NCI-H524 treated with DMSO at 0.1 percent for 48 hours (cell line): ENCODE data around the gene CNTNAP2.

ENCODE experiments used
- DNase-seq: peaks from one replicate; lab custom pipeline; 2025; lab: John Stamatoyannopoulos, UW

The CNTNAP2 gene

DNA sequence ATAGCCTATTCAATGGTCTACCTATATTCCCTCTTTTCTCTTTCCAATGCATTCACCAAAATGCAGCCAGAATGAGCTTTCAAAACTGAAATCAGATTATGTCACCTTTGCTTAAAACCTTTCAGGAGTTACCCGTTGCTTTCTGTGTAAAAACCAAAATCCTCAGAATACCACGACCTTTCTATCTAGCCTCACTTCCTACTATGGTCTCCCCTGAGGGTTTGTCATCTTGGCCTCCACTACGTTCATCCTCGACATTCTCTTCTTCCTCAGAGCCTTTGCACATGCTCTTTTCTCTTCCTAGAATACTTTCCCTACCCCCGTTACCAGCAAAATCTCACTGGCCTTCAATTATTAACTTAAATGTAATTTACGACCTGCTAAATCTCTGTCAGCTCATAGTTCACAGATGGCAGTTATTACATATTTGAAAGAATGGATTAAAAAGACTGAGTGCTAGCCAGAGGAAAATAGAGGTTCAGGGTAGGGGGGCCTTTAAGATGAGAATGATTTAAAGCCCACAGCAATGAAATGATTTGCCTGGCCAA lies 2093.1 kb downstream of the CNTNAP2 start:
- DNase-seq = no peak

DNA sequence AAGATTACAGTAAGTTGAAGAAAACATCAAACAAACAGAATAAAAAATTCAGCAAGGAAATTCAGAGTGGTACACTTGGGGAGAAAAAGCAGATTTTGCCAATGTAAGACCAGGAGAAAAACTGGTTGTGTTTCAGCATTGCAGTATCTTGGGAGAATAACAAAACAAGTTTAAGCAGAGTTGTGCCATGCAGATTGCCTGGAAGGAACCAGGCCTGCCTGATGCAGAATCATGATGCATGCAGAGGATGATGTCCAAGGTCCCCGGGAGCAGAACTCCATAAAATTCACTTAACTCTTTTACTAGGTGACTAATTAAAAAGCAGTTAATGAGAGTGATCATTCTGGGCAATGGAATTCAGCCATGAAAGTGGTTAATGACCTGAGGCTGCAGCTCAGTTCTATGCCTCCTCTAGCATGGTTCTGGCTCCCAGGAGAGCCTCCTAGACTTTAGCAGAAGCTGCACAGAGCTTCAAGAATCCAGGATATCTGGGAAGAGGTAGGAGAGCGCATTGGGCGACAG lies 2094.3 kb downstream of the CNTNAP2 start:
- DNase-seq = no peak

GRCh38 chr7:148211740-148212151 lies 2095.1 kb downstream of the CNTNAP2 start:
- no peak for DNase-seq

DNA sequence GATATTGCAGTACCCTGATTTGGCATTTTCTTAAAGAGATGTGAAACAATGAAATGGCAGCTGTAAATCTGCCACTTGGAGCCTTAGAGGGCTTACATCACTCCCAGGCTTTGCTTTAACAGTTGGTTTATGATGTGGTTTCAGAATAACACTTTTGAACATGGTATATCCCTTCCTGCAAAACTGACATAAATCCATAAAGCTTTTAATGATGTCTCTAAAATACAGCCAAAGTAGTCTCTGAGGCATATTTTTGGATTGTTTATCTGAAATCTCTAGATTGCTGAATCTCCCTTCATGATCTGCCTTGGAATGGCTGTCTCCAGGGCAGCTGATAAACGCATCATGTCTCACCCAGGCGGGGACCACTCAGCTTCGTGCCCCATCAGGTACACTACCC lies 2096.1 kb downstream of the CNTNAP2 start:
- DNase-seq = no peak

DNA sequence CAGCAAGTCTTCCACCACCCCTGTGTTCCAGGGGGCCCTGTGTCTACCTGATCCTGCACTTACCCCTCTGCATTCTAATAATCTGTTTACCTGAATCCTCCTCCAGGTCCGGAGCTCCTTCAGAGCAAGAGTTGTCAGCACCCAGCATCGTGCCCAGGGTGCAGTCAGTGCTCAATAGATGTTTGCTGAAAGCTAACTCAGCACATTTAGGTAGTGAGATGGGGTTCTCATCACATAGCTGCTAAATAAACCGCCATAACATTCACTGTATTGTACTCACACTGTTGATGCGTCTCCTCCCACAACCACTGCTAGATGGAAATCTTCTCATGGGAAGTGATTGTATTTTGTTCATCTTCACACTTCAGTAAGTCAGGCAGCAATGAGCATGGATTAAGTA lies 2097.5 kb downstream of the CNTNAP2 start:
- no peak for DNase-seq

GRCh38 chr7:148218603-148219002 lies 2102.0 kb downstream of the CNTNAP2 start:
- no peak for DNase-seq

- no peak for DNase-seq
Measured at GRCh38 chr7:148222721-148223120, 2106.1 kb downstream of the CNTNAP2 start.

DNA sequence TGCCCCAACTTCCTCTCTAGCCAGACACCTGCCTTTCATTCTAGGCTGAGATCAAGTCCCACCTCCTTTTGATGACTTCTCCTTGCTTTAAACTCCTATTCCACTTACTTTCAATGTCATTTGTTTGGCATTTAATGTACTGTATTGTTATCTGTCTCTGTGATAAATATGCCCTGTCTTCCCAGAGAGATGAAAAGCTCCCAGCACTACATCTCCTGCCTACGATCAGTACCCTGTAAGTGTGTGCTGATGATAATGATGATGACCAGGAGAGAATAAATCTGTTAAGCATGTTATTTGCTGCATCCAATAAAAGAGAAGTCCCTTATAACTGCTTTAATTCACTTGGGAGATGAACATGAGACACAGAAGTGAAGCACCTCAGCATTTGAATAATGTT lies 2106.6 kb downstream of the CNTNAP2 start:
- no peak for DNase-seq

DNA sequence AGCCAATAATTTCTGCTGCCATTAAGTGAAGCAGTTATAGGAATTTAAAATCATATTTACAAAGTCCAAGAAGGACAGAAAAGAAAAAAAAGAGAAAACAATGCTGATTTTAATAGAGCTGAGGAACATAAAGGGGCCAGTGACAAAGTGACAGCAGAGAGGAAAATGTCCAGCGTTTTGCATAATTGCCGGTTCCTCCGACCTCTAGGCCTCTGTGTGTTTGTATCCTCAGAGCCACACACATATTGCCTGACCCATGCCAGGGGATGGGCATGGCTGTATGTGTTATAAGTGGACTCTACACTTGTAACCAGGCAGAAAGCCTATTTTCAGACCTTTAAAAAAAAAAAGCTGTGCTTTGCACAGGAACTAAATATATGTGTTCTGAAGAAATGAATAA lies 2107.1 kb downstream of the CNTNAP2 start:
- no peak for DNase-seq

- DNase-seq = no peak
Measured at GRCh38 chr7:148230296-148230695, 2113.7 kb downstream of the CNTNAP2 start.

GRCh38 chr7:148230883-148231282 lies 2114.3 kb downstream of the CNTNAP2 start:
- no peak for DNase-seq

GRCh38 chr7:148232784-148233183 lies 2116.2 kb downstream of the CNTNAP2 start:
- DNase-seq = no peak

DNA sequence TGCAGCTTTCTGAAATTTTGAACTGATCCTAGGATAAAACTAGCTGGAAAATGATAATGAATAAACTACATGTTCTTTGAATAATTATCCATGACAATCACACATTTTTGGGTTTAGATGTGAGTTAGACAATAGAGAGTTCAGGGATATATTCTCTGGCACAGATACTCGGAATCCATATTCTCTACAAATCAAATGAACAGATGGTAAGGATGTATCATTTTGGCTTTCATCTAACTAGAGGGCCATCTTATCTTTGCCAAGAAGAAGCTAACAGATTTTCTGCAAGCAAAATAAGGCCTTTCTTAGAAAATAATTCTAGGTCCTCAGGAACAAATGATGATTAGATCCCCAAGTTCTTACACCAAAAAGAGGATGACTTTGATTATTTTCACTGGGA lies 2118.1 kb downstream of the CNTNAP2 start:
- DNase-seq = no peak

DNA sequence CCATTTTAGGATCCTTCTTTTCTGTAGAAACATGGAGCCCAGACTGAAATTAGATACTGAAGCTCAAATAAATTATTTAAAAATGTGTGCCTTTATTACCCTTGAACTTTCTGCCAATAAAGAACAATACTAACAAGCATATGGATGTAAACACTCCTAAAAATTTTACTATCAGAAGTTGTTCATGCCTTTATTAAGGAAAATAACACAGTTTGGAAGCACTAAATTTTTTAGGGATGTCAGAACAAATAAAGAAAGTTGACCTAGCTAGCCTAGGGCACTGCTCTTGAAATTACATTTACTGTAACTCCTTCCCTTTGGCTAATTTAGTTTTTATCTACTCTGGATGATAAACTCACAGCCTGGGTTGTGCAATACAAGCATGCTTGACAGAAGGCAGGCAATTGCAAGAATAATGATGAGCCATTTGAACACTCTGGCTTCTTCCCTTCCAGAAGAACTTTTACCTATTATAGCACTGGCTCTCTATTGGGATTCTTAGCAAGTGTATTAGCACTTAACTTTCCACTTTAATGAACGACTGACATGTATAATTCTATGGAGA lies 2122.2 kb downstream of the CNTNAP2 start:
- no peak for DNase-seq

DNA sequence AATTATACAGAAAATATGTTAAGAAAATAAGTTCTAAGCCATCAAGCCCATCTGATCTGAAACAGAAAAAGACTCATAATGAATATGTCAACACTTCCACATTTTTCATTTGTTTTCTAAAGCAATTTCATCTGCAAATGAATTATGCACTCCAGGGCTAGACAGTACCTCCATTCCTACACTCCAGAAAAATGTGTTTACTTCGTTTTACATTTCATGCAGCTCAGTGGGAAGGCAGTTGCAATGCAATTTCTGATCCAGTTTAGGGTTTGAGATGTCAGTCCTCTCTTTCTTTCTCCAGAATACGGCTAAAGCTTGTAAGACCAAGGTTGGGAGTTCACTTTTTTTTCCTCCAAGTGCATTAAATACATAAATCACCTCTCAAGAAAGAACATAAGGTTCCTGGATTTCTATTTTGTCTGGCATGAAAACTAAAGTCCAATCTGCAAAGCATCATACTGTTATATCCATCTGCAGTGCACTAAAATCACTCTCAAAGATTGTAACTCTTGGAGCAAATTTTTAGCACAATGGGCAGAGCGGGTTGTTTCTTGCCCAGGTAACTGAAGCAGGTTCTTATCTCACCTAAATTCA lies 2125.2 kb downstream of the CNTNAP2 start:
- DNase-seq = no peak

GRCh38 chr7:148242294-148242821 lies 2125.8 kb downstream of the CNTNAP2 start:
- peak; percentile 44 for DNase-seq

- DNase-seq = no peak
Measured at GRCh38 chr7:148245381-148245780, 2128.8 kb downstream of the CNTNAP2 start.

- no peak for DNase-seq
Measured at GRCh38 chr7:148253629-148254028, 2137.0 kb downstream of the CNTNAP2 start.

DNA sequence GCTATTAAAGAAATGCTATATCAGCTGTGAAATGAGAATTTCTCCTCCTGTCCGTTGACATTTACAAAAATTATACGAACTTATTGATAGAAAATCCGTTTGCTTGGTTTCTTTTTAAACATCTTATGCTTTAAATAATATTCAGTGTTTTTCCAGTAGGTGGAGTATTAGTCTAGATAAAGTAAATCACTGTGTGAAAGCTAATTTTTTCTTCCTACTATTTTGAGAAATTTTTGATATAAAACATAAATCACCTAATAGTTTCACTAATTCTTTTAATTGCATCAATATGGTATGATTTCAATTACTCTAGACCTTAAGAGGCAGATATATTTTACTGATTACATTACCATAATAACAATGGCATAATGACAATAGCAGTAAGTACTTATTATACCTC lies 2138.7 kb downstream of the CNTNAP2 start:
- no peak for DNase-seq

DNA sequence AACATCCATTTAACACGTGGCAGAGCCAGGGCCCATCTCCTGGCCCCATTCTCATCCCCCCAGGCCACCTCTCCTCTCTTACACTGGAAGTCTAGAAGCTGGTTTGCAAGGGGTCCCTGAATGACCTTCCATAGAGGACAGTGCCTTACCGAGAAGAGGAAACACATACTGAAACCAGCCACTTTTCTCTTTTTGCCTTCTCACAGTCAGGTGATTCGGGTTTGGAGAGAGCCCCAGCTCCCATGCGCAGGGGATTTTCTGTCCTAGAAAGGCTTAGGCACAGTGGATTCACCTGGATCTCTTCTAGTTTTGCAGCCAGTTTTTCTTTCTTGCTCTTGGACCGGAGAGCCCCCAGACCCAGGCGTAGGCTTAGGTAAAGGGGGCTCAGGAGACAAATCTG lies 2139.8 kb downstream of the CNTNAP2 start:
- DNase-seq = no peak

GRCh38 chr7:148260599-148260998 lies 2144.0 kb downstream of the CNTNAP2 start:
- DNase-seq = no peak

GRCh38 chr7:148261523-148261922 lies 2144.9 kb downstream of the CNTNAP2 start:
- no peak for DNase-seq

DNA sequence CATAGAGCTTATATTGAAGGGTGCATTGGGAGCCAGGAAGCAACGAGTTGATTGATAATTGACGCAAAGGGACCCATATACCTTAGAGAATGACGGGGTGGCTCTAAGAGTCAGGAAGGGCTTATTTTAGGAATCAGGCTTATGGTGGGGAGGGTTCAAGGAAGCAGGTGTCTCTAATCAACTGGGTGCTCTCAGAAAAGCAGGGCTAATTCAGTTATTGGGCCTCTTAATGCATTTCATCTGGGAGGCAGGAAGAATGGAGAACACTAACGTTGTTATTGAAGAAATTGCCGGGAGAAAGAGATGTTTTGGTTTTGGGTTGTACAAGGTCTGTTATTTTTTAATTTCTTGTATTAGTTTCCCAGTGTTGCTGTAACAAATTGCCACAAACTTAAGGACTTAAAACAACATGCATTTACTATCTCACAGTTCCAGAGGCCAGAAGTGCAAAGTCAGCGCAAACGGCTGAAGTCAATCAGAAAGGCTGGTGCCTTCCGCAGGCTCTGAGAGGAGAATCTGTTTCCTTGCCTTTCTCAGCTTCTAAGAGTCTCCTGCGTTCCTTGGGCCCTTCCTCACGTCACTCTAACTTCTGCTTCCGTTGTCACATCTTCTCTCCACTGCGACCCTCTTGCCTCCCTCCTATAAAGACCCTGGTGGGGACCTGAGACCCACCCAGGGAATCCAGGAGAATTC lies 2145.5 kb downstream of the CNTNAP2 start:
- DNase-seq = no peak
